Smooth muscle cell (in vitro differentiated cells): ENCODE measurements around the gene MRPL12. TPM values are rescaled to one million over a fixed set of nuclear protein-coding genes. Genes with fewer than 3 reads are reported as not detected.

Experiments used
- DNase-seq: peaks from one replicate; lab custom pipeline; 2025; ENCODE audit not compliant: unreplicated experiment; lab: John Stamatoyannopoulos, UW
- H2AFZ ChIP-seq: fragments of 200-600 bp; sonication (generic); 2 replicates; pipeline ENCODE4 v1.6.0; 2016; ENCODE audit warnings: antibody characterized with exemption, low read depth, mild to moderate bottlenecking
- H3F3A ChIP-seq: fragments of 200-600 bp; sonication (generic); 2 replicates; pipeline ENCODE4 v1.6.0; 2017; ENCODE audit warnings: antibody characterized with exemption, low read depth
- H3K27ac ChIP-seq: fragments of 200-600 bp; sonication (generic); 2 replicates; pipeline ENCODE4 v1.5.1; 2016; ENCODE audit warnings: low read depth, mild to moderate bottlenecking
- H3K27me3 ChIP-seq: fragments of 200-600 bp; sonication (generic); 2 replicates; pipeline ENCODE4 v1.6.1; 2016; ENCODE audit warnings: low read depth, mild to moderate bottlenecking
- H3K36me3 ChIP-seq: fragments of 200-600 bp; sonication (generic); 2 replicates; pipeline ENCODE4 v1.5.1; 2016; ENCODE audit warnings: low read depth
- H3K4me1 ChIP-seq: fragments of 200-600 bp; sonication (generic); 2 replicates; pipeline ENCODE4 v1.5.1; 2016; ENCODE audit warnings: low read depth
- H3K4me2 ChIP-seq: fragments of 200-600 bp; sonication (generic); 2 replicates; pipeline ENCODE4 v1.6.0; 2016; ENCODE audit warnings: mild to moderate bottlenecking
- H3K4me3 ChIP-seq: fragments of 200-600 bp; sonication (generic); 2 replicates; pipeline ENCODE4 v1.5.1; 2016; ENCODE audit warnings: mild to moderate bottlenecking
- H3K79me2 ChIP-seq: fragments of 200-600 bp; sonication (generic); 2 replicates; pipeline ENCODE4 v1.6.0; 2016; ENCODE audit warnings: low read depth, mild to moderate bottlenecking
- H3K9ac ChIP-seq: fragments of 200-600 bp; sonication (generic); 2 replicates; pipeline ENCODE4 v1.6.0; 2016; ENCODE audit warnings: low read depth
- H3K9me3 ChIP-seq: fragments of 200-600 bp; sonication (generic); replicated peaks from 2 replicates; pipeline ENCODE4 v1.5.1; 2016; ENCODE audit warnings: low read depth
- H4K20me1 ChIP-seq: fragments of 200-600 bp; sonication (generic); 2 replicates; pipeline ENCODE4 v1.6.0; 2016; ENCODE audit warnings: low read depth
- CTCF ChIP-seq: fragments of 200-600 bp; sonication (generic); IDR thresholded peaks from 2 replicates; pipeline ENCODE4 v1.5.1; 2017; ENCODE audit warnings: borderline replicate concordance, mild to moderate bottlenecking, antibody characterized with exemption; ENCODE audit not compliant: insufficient read depth, poor library complexity, severe bottlenecking
- WGBS: methylation state at CpG from one replicate; pipeline ENCODE4 v1.1.7; 2016; ENCODE audit warnings: low lambda C conversion rate; 5-methylcytosine and 5-hydroxymethylcytosine counted together
- polyA plus RNA-seq: library from polyadenylated mRNA; unstranded; fragments of >200 nt; fragmentation: Nextera tagmentation; extraction: Ambion mirVana; gene quantifications from 2 replicates; pipeline ENCODE4 v1.2.1, GENCODE V29; 2016
- total RNA-seq: library from RNA; depleted of rRNA; stranded (reverse); fragments of >200 nt; gene quantifications from 2 replicates; pipeline ENCODE4 v1.2.3, GENCODE V29; 2014

Gene MRPL12
- total and polyA plus RNA-seq, 2 experiments from 2014 or later: 22.2 to 83.6 TPM

- no peak overlapping the region for H3K4me2 ChIP-seq
- no peaks in the 10 kb centered on the region for H3K27me3 ChIP-seq
- no peaks in the 10 kb centered on the region for H3K36me3 ChIP-seq
- no peak for TF ChIP-seq CTCF
- H3F3A ChIP-seq: no peaks in the 10 kb centered on the region
- no peaks in the 10 kb centered on the region for H3K79me2 ChIP-seq
- H3K4me1 ChIP-seq: no peaks in the 10 kb centered on the region
- WGBS: 93% methylated on average over 9 of the region's 9 CpGs
- H2AFZ ChIP-seq: no peak overlapping the region
- no peaks in the 10 kb centered on the region for H3K9me3 ChIP-seq
- no peak overlapping the region for H3K4me3 ChIP-seq
- no peak for DNase-seq
- H4K20me1 ChIP-seq: no peaks in the 10 kb centered on the region
- H3K27ac ChIP-seq: no peak overlapping the region
- H3K9ac ChIP-seq: no peak overlapping the region
These were observed 22.3 kb downstream of the MRPL12 start for GRCh38 chr17:81725439-81725838.

- 87% methylated on average over 9 of the region's 9 CpGs for WGBS
- DNase-seq: no peak
- no peak for TF ChIP-seq CTCF
- H3K4me1 ChIP-seq: no peaks in the 10 kb centered on the region
- no peak overlapping the region for H2AFZ ChIP-seq
- no peak overlapping the region for H3K27ac ChIP-seq
- no peaks in the 10 kb centered on the region for H3K79me2 ChIP-seq
- H4K20me1 ChIP-seq: no peaks in the 10 kb centered on the region
- peaks cover 3% of the 10 kb centered on the region for H3F3A ChIP-seq
- no peak overlapping the region for H3K9ac ChIP-seq
- no peak overlapping the region for H3K4me2 ChIP-seq
- no peaks in the 10 kb centered on the region for H3K9me3 ChIP-seq
- no peaks in the 10 kb centered on the region for H3K36me3 ChIP-seq
- no peaks in the 10 kb centered on the region for H3K27me3 ChIP-seq
- no peak overlapping the region for H3K4me3 ChIP-seq
These were observed 22.8 kb downstream of the MRPL12 start for GRCh38 chr17:81726004-81726403.

GRCh38 chr17:81727324-81728031 lies 24.3 kb downstream of the MRPL12 start:
- Histone ChIP-seq H3K36me3 (no peaks in the 10 kb centered on the region), H3K4me3 (no peak overlapping the region), H3K27me3 (no peaks in the 10 kb centered on the region), H2AFZ (no peak overlapping the region), H3K27ac (no peak overlapping the region), H3K4me1 (no peaks in the 10 kb centered on the region), H3K9me3 (no peaks in the 10 kb centered on the region), H3K9ac (no peak overlapping the region), H3K4me2 (no peak overlapping the region), H3K79me2 (no peaks in the 10 kb centered on the region), H4K20me1 (no peaks in the 10 kb centered on the region), H3F3A (peaks cover 5% of the 10 kb centered on the region)
- DNase-seq: no peak
- no peak for TF ChIP-seq CTCF
- 97% methylated on average over 23 of the region's 23 CpGs for WGBS
